ENCODE data around the gene CDC23.

The CDC23 gene

GRCh38 chr5:138233280-138233679 is 20.2 kb upstream of the CDC23 start:
- TF ChIP-seq EZH2phosphoT487 (conservative IDR thresholded peaks at IDR 0.05; ENCODE audit: low read length) (no peak), CTCF (IDR thresholded peaks at IDR 0.05; ENCODE audit: insufficient read depth, low read length, poor library complexity, severe bottlenecking) (no peak)

GRCh38 chr5:138230981-138231589 is 18.0 kb upstream of the CDC23 start:
- Histone ChIP-seq H2AFZ (ENCODE audit: low read depth, low read length, severe bottlenecking) (no peak overlapping the region), H3K9me2 (replicated peaks; ENCODE audit: insufficient read depth, low read length) (no peaks in the 10 kb centered on the region), H3K4me3 (ENCODE audit: insufficient read depth, low read length, poor library complexity, severe bottlenecking) (no peak overlapping the region), H3K9me3 (ENCODE audit: insufficient read depth, low read length) (0 out of 2 replicates have a peak, but pooled peaks cover 4% of the 10 kb centered on the region), H3K27ac (ENCODE audit: low read depth, low read length) (no peak overlapping the region), H3K79me2 (ENCODE audit: insufficient read depth, low read length) (no peaks in the 10 kb centered on the region), H3K4me2 (ENCODE audit: low read depth, low read length, poor library complexity, severe bottlenecking) (no peak overlapping the region), H3K36me3 (ENCODE audit: low read length) (no peaks in the 10 kb centered on the region), H4K20me1 (ENCODE audit: low read depth, low read length) (no peaks in the 10 kb centered on the region), H3F3A (ENCODE audit: insufficient read depth) (no peaks in the 10 kb centered on the region), H3K9ac (ENCODE audit: low read length) (no peak overlapping the region), H3K27me3 (ENCODE audit: low read length) (no peaks in the 10 kb centered on the region)
- no peak for TF ChIP-seq EZH2phosphoT487 (conservative IDR thresholded peaks at IDR 0.05; ENCODE audit: low read length)
- TF ChIP-seq CTCF (IDR thresholded peaks at IDR 0.05; ENCODE audit: insufficient read depth, low read length, poor library complexity, severe bottlenecking): no peak

More at GRCh38 chr5:138233280-138233679, 20.2 kb upstream of the CDC23 start:
- Histone ChIP-seq H3K4me2 (ENCODE audit: low read depth, low read length, poor library complexity, severe bottlenecking) (no peak overlapping the region), H3K36me3 (ENCODE audit: low read length) (no peaks in the 10 kb centered on the region), H2AFZ (ENCODE audit: low read depth, low read length, severe bottlenecking) (no peak overlapping the region), H3K4me3 (ENCODE audit: insufficient read depth, low read length, poor library complexity, severe bottlenecking) (no peak overlapping the region), H3K27ac (ENCODE audit: low read depth, low read length) (no peak overlapping the region), H3K9me3 (ENCODE audit: insufficient read depth, low read length) (no peaks in the 10 kb centered on the region), H3K9me2 (replicated peaks; ENCODE audit: insufficient read depth, low read length) (no peaks in the 10 kb centered on the region), H4K20me1 (ENCODE audit: low read depth, low read length) (no peaks in the 10 kb centered on the region), H3K9ac (ENCODE audit: low read length) (no peak overlapping the region), H3K79me2 (ENCODE audit: insufficient read depth, low read length) (no peaks in the 10 kb centered on the region), H3F3A (ENCODE audit: insufficient read depth) (no peaks in the 10 kb centered on the region), H3K27me3 (ENCODE audit: low read length) (no peaks in the 10 kb centered on the region)

GRCh38 chr5:138230261-138230660 is 17.1 kb upstream of the CDC23 start:
- Histone ChIP-seq H3K36me3 (ENCODE audit: low read length) (no peaks in the 10 kb centered on the region), H3K4me3 (ENCODE audit: insufficient read depth, low read length, poor library complexity, severe bottlenecking) (no peak overlapping the region)

More at GRCh38 chr5:138230261-138230660, 17.1 kb upstream of the CDC23 start:
- Histone ChIP-seq H4K20me1 (ENCODE audit: low read depth, low read length) (no peaks in the 10 kb centered on the region), H3K4me2 (ENCODE audit: low read depth, low read length, poor library complexity, severe bottlenecking) (no peak overlapping the region), H3K9ac (ENCODE audit: low read length) (no peak overlapping the region), H2AFZ (ENCODE audit: low read depth, low read length, severe bottlenecking) (no peak overlapping the region), H3K9me2 (replicated peaks; ENCODE audit: insufficient read depth, low read length) (no peaks in the 10 kb centered on the region), H3K9me3 (ENCODE audit: insufficient read depth, low read length) (0 out of 2 replicates have a peak, but pooled peaks cover 4% of the 10 kb centered on the region), H3K27ac (ENCODE audit: low read depth, low read length) (no peak overlapping the region), H3K79me2 (ENCODE audit: insufficient read depth, low read length) (no peaks in the 10 kb centered on the region), H3K27me3 (ENCODE audit: low read length) (no peaks in the 10 kb centered on the region), H3F3A (ENCODE audit: insufficient read depth) (no peaks in the 10 kb centered on the region)
- TF ChIP-seq EZH2phosphoT487 (conservative IDR thresholded peaks at IDR 0.05; ENCODE audit: low read length) (no peak), CTCF (IDR thresholded peaks at IDR 0.05; ENCODE audit: insufficient read depth, low read length, poor library complexity, severe bottlenecking) (no peak)
